ENCODE data around the gene MERTK. TPM values are rescaled to one million over a fixed set of nuclear protein-coding genes. Genes with fewer than 3 reads are reported as not detected.

Gene MERTK
- total and polyA plus RNA-seq, 2 of the 8 experiments (the other 6 are each of a cell fraction or from before 2014, with no cell fraction given): 6.5 to 7.0 TPM

- H3K9ac ChIP-seq (replicated peaks in 1 of 4; ENCODE audit: extremely low read depth in 1 of 4, low read depth in 3 of 4, low read length in 3 of 4): no peak overlapping the region
- no peak overlapping the region for H3K27ac ChIP-seq (ENCODE audit: low read depth, low read length)
- no peak overlapping the region for H4K91ac ChIP-seq (replicated peaks; ENCODE audit: insufficient read length, low read length)
- no peak overlapping the region for H2BK15ac ChIP-seq (ENCODE audit: low read length)
- H2BK5ac ChIP-seq (ENCODE audit: low read depth, low read length): no peak overlapping the region
- H3K27me3 ChIP-seq (replicated peaks in 1 of 4; ENCODE audit: control insufficient read depth in 3 of 4, extremely low read depth in 1 of 4, insufficient read depth in 3 of 4, low read length in 3 of 4): no peaks in the 10 kb centered on the region
- H3K79me2 ChIP-seq (ENCODE audit: control insufficient read depth in 1 of 2, insufficient read depth in 2 of 2, low read length in 2 of 2): no peaks in the 10 kb centered on the region
- H2BK12ac ChIP-seq (ENCODE audit: low read depth, low read length): no peak overlapping the region
- no peaks in the 10 kb centered on the region for H4K20me1 ChIP-seq (replicated peaks in 1 of 2; ENCODE audit: control insufficient read depth in 1 of 2, insufficient read depth in 2 of 2, low read length in 2 of 2)
- no peak overlapping the region for H4K8ac ChIP-seq (ENCODE audit: extremely low read depth, insufficient read depth, low read length)
- ChIA-PET CTCF (ENCODE audit: partially characterized antibody) (no interaction called here), POLR2A (ENCODE audit: partially characterized antibody) (no interaction called here)
- H3K4me1 ChIP-seq (replicated peaks in 1 of 4; ENCODE audit: control insufficient read depth in 3 of 4, insufficient read depth in 4 of 4, low read length in 3 of 4): no peaks in the 10 kb centered on the region
- FAIRE-seq (no peak), DNase-seq (ENCODE audit: low read depth in 1 of 2, low spot score in 2 of 2) (no peak)
- H2AK5ac ChIP-seq (ENCODE audit: low read depth, low read length): no peak overlapping the region
- H4K5ac ChIP-seq (ENCODE audit: insufficient read length, low read depth, low read length): no peak overlapping the region
- no peak overlapping the region for H3K4ac ChIP-seq (replicated peaks; ENCODE audit: insufficient read length, low read depth, low read length)
- no peak overlapping the region for H3K56ac ChIP-seq (replicated peaks; ENCODE audit: insufficient read length, low read depth, low read length)
- no peaks in the 10 kb centered on the region for H3K36me3 ChIP-seq (ENCODE audit: control insufficient read depth in 2 of 4, insufficient read depth in 4 of 4, low read length in 3 of 4)
- H2AFZ ChIP-seq (ENCODE audit: low read length): no peak overlapping the region
- H2BK120ac ChIP-seq (replicated peaks; ENCODE audit: low read depth, low read length): no peak overlapping the region
- no peak overlapping the region for H3K4me2 ChIP-seq (ENCODE audit: insufficient read depth in 1 of 2, low read depth in 2 of 2, low read length in 2 of 2)
- no peak overlapping the region for H3K14ac ChIP-seq (ENCODE audit: insufficient read length)
- H3K79me1 ChIP-seq (ENCODE audit: low read depth, low read length): no peaks in the 10 kb centered on the region
- TF ChIP-seq CEBPB (IDR thresholded peaks at IDR 0.05; ENCODE audit: low read depth, low read length) (no peak), PHF8 (conservative IDR thresholded peaks at IDR 0.05; ENCODE audit: low read depth, low read length) (no peak), SAP30 (IDR thresholded peaks at IDR 0.05; ENCODE audit: insufficient read depth, insufficient replicate concordance, low read length) (no peak)
- H2BK20ac ChIP-seq (ENCODE audit: low read length): no peak overlapping the region
- 83% methylated on average over 4 of the region's 4 CpGs; no CpG with 5 or more reads in 1 of the 2 experiments for WGBS, 2 experiments (ENCODE audit: extremely low coverage in 1 of 2, insufficient coverage in 1 of 2, insufficient read length in 1 of 2, insufficient replicate concordance in 2 of 2, low coverage in 1 of 2, low lambda C conversion rate in 2 of 2, missing lambda C conversion rate in 1 of 2)
- H3K23ac ChIP-seq (ENCODE audit: insufficient read length): no peak overlapping the region
- no peaks in the 10 kb centered on the region for H3K23me2 ChIP-seq (ENCODE audit: low read depth, low read length)
- H3K9me3 ChIP-seq (ENCODE audit: insufficient read depth in 2 of 2, low read depth in 1 of 2, low read length in 1 of 2): no peaks in the 10 kb centered on the region
- H3K4me3 ChIP-seq (ENCODE audit: extremely low read depth in 1 of 4, insufficient read depth in 2 of 4, low read depth in 3 of 4, low read length in 4 of 4): no peak overlapping the region
- no peak overlapping the region for H3K18ac ChIP-seq (ENCODE audit: extremely low read depth, low read length)
These were observed 75.3 kb downstream of the MERTK start for GRCh38 chr2:111973701-111974100.

Measured in H1 (cell line).